ENCODE data around the gene ZSWIM8. TPM values are rescaled to one million over a fixed set of nuclear protein-coding genes. Genes with fewer than 3 reads are reported as not detected.

Gene ZSWIM8
- total and polyA plus RNA-seq, 2 experiments from 2014 or later = 101 to 103 TPM

DNA sequence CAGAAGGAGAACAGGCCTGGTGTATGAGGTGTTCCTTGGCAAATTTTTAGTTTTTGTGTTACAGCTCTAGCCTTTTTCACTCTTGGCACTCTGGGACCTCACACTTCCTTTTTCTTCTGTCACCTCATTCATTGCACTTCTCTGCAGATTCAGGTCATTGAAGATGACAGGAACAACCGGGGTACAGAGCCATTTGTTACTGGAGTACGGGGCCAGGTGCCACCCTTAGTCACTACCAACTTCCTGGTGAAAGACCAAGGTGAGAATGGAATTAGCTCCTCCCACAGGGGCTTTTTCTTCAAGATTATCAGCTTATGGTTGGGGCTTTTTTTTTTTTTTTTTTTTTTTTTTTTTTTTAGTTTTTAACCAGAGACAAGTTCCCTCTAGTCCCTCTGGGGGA lies 22.1 kb upstream of the ZSWIM8 start:
- TF ChIP-seq EZH2phosphoT487 (IDR thresholded peaks at IDR 0.05; ENCODE audit: low read depth, severe bottlenecking, unreplicated experiment) = no peak
- no peak for TF ChIP-seq EZH2 (IDR thresholded peaks at IDR 0.05; ENCODE audit: borderline replicate concordance)
- TF ChIP-seq, protein P1, sequence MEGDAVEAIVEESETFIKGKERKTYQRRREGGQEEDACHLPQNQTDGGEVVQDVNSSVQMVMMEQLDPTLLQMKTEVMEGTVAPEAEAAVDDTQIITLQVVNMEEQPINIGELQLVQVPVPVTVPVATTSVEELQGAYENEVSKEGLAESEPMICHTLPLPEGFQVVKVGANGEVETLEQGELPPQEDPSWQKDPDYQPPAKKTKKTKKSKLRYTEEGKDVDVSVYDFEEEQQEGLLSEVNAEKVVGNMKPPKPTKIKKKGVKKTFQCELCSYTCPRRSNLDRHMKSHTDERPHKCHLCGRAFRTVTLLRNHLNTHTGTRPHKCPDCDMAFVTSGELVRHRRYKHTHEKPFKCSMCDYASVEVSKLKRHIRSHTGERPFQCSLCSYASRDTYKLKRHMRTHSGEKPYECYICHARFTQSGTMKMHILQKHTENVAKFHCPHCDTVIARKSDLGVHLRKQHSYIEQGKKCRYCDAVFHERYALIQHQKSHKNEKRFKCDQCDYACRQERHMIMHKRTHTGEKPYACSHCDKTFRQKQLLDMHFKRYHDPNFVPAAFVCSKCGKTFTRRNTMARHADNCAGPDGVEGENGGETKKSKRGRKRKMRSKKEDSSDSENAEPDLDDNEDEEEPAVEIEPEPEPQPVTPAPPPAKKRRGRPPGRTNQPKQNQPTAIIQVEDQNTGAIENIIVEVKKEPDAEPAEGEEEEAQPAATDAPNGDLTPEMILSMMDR (IDR thresholded peaks at IDR 0.05; ENCODE audit: poor library complexity) = no peak
- H3K79me2 ChIP-seq = peaks cover 7% of the 10 kb centered on the region
- peaks cover 5% of the 10 kb centered on the region for H3K36me3 ChIP-seq (replicated peaks; ENCODE audit: insufficient read depth, low read depth)
- WGBS (ENCODE audit: low lambda C conversion rate, missing lambda C conversion rate) = 98% methylated on average over 2 of the region's 2 CpGs
- peaks cover 2% of the 10 kb centered on the region for H4K20me1 ChIP-seq (ENCODE audit: insufficient read depth, poor library complexity, severe bottlenecking)
- no peaks in the 10 kb centered on the region for H3K9me2 ChIP-seq (replicated peaks; ENCODE audit: insufficient read depth)
- no peak overlapping the region for H3K4me2 ChIP-seq
- no peak overlapping the region for H3K27ac ChIP-seq
- no peak overlapping the region for H2AFZ ChIP-seq
- no peaks in the 10 kb centered on the region for H3K9me3 ChIP-seq (ENCODE audit: low read depth)
- H3K27me3 ChIP-seq = no peaks in the 10 kb centered on the region
- DNase-seq (ENCODE audit: low spot score) = no peak
- H3K4me3 ChIP-seq = no peak overlapping the region
- H3K4me1 ChIP-seq (ENCODE audit: insufficient read depth) = no peaks in the 10 kb centered on the region

DNA sequence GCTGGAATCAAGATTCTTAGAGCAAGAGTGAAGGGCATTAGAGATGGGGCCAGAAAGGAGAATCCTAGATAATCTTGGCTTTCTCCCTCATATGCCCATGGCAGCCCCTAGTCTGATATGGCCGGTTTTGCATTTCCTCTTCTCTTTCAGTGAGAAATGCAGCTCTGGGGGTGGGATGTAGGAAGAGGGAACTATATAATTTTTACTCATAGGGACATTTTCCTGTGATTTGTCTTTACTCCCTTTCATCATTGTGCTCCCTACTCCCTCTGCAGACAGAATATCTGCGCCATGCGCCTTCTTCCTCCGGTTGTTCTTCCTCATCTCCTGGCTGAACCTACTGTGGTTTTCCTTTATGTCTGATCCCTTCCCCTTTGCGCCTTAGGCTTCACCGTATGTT lies 20.3 kb upstream of the ZSWIM8 start:
- TF ChIP-seq, protein P1 (IDR thresholded peaks at IDR 0.05; ENCODE audit: poor library complexity) = no peak
- TF ChIP-seq EZH2phosphoT487 (IDR thresholded peaks at IDR 0.05; ENCODE audit: low read depth, severe bottlenecking, unreplicated experiment) (no peak), EZH2 (IDR thresholded peaks at IDR 0.05; ENCODE audit: borderline replicate concordance) (no peak)
- DNase-seq (ENCODE audit: low spot score) = no peak
- H3K36me3 ChIP-seq (replicated peaks; ENCODE audit: insufficient read depth, low read depth) = peaks cover 5% of the 10 kb centered on the region
- H3K4me1 ChIP-seq (ENCODE audit: insufficient read depth) = no peaks in the 10 kb centered on the region
- peaks cover 3% of the 10 kb centered on the region for H3K79me2 ChIP-seq
- no peak overlapping the region for H2AFZ ChIP-seq
- WGBS (ENCODE audit: low lambda C conversion rate, missing lambda C conversion rate) = 96% methylated on average over 6 of the region's 6 CpGs
- no peak overlapping the region for H3K27ac ChIP-seq
- no peaks in the 10 kb centered on the region for H3K9me2 ChIP-seq (replicated peaks; ENCODE audit: insufficient read depth)
- H3K4me3 ChIP-seq = no peak overlapping the region
- H3K27me3 ChIP-seq = no peaks in the 10 kb centered on the region
- H4K20me1 ChIP-seq (ENCODE audit: insufficient read depth, poor library complexity, severe bottlenecking) = no peaks in the 10 kb centered on the region
- no peaks in the 10 kb centered on the region for H3K9me3 ChIP-seq (ENCODE audit: low read depth)
- H3K4me2 ChIP-seq = no peak overlapping the region

- H3K79me2 ChIP-seq = peaks cover 8% of the 10 kb centered on the region
- H3K27me3 ChIP-seq = no peaks in the 10 kb centered on the region
- 87% methylated on average over 11 of the region's 11 CpGs for WGBS (ENCODE audit: low lambda C conversion rate, missing lambda C conversion rate)
- H3K4me2 ChIP-seq = no peak overlapping the region
- no peak overlapping the region for H2AFZ ChIP-seq
- H3K9me3 ChIP-seq (ENCODE audit: low read depth) = no peaks in the 10 kb centered on the region
- H3K4me1 ChIP-seq (ENCODE audit: insufficient read depth) = peaks cover 15% of the 10 kb centered on the region
- no peak overlapping the region for H3K4me3 ChIP-seq
- no peaks in the 10 kb centered on the region for H4K20me1 ChIP-seq (ENCODE audit: insufficient read depth, poor library complexity, severe bottlenecking)
- no peak overlapping the region for H3K27ac ChIP-seq
- H3K36me3 ChIP-seq (replicated peaks; ENCODE audit: insufficient read depth, low read depth) = no peaks in the 10 kb centered on the region
- H3K9me2 ChIP-seq (replicated peaks; ENCODE audit: insufficient read depth) = no peaks in the 10 kb centered on the region
- TF ChIP-seq EZH2phosphoT487 (IDR thresholded peaks at IDR 0.05; ENCODE audit: low read depth, severe bottlenecking, unreplicated experiment) (no peak), EZH2 (IDR thresholded peaks at IDR 0.05; ENCODE audit: borderline replicate concordance) (no peak)
- TF ChIP-seq, protein P1 (IDR thresholded peaks at IDR 0.05; ENCODE audit: poor library complexity) = no peak
- DNase-seq (ENCODE audit: low spot score) = no peak
Measured at GRCh38 chr10:73768881-73769280, 16.5 kb upstream of the ZSWIM8 start.

DNA sequence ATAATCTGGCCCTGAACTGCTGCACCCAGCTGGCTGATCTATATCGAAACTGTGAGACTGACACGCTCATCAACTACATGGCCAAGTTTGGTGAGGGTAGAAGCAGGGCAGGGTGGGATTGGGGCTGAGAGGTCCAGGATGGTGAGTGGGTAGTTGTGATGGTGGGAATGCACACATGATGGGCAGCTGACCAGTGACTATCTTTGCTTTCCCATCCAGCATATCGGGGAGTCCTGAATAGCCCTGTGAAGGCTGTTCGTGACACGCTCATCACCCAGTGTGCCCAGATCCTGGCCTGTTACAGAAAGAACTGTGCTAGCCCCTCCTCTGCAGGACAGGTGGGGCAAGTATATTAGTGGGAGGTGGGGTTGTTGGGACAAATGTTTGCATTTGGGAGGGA lies 16.0 kb upstream of the ZSWIM8 start:
- Histone ChIP-seq H3K4me3 (no peak overlapping the region), H3K27ac (no peak overlapping the region), H3K9me3 (ENCODE audit: low read depth) (no peaks in the 10 kb centered on the region), H3K79me2 (peaks cover 13% of the 10 kb centered on the region), H3K4me1 (ENCODE audit: insufficient read depth) (peaks cover 20% of the 10 kb centered on the region), H3K4me2 (no peak overlapping the region), H3K9me2 (replicated peaks; ENCODE audit: insufficient read depth) (no peaks in the 10 kb centered on the region), H4K20me1 (ENCODE audit: insufficient read depth, poor library complexity, severe bottlenecking) (no peaks in the 10 kb centered on the region), H2AFZ (no peak overlapping the region), H3K27me3 (no peaks in the 10 kb centered on the region), H3K36me3 (replicated peaks; ENCODE audit: insufficient read depth, low read depth) (no peaks in the 10 kb centered on the region)
- no peak for DNase-seq (ENCODE audit: low spot score)
- WGBS (ENCODE audit: low lambda C conversion rate, missing lambda C conversion rate) = 96% methylated on average over 5 of the region's 5 CpGs
- TF ChIP-seq EZH2phosphoT487 (IDR thresholded peaks at IDR 0.05; ENCODE audit: low read depth, severe bottlenecking, unreplicated experiment) (no peak), EZH2 (IDR thresholded peaks at IDR 0.05; ENCODE audit: borderline replicate concordance) (no peak)
- TF ChIP-seq, protein P1 (IDR thresholded peaks at IDR 0.05; ENCODE audit: poor library complexity) = no peak

All from hepatocyte (in vitro differentiated cells).